ENCODE results near the gene FOXK1. TPM values are rescaled to one million over a fixed set of nuclear protein-coding genes. Genes with fewer than 3 reads are reported as not detected.
A peak's percentile ranks its signal among the peaks of the same experiment; 100 is the strongest.

FOXK1 gene
- total RNA-seq, 1 experiment from 2014 or later, result 50.8 TPM

GRCh38 chr7:4659551-4660286 is 22.4 kb upstream of the FOXK1 start:
- CTCF ChIA-PET, result interaction anchor here (1.8 kb wide), 1 partner anchor 19 kb away, joined by 4 read pairs; no protein-coding TSS in a partner anchor
- H3K9me3 Mint-ChIP-seq (ENCODE audit: unreplicated experiment), result peaks cover 16% of the 10 kb centered on the region
- no peaks in the 10 kb centered on the region for H3K27me3 Mint-ChIP-seq (ENCODE audit: insufficient read depth, unreplicated experiment)
- Histone ChIP-seq H3K4me3 (ENCODE audit: low read depth, low read length) (no peak overlapping the region), H3K4me1 (no peaks in the 10 kb centered on the region), H3K36me3 (ENCODE audit: control insufficient read depth, insufficient read depth, low read length) (no peaks in the 10 kb centered on the region), H3K9me3 (peaks cover 9% of the 10 kb centered on the region; the same call in 1 of the 2 replicates), H3K27me3 (replicated peaks; ENCODE audit: control insufficient read depth, insufficient read depth, low read length) (no peaks in the 10 kb centered on the region)
- POLR2A ChIA-PET, result no interaction called here
- no TSS peak for BruUV-seq (replicated peaks)
- H3K4me3 Mint-ChIP-seq (ENCODE audit: unreplicated experiment), result no peak overlapping the region
- intact Hi-C loops (cut with micrococcal nuclease; ENCODE audit: unreplicated experiment), result no loop called here
- no peak for TF ChIP-seq CTCF (IDR thresholded peaks at IDR 0.05; ENCODE audit: insufficient read depth in 1 of 2, low read depth in 1 of 2, low read length in 1 of 2, severe bottlenecking in 1 of 2, unreplicated experiment in 1 of 2)
- H3K27ac Mint-ChIP-seq (ENCODE audit: unreplicated experiment), result peak overlapping the region; percentile 3
- no peaks in the 10 kb centered on the region for H3K36me3 Mint-ChIP-seq (ENCODE audit: insufficient read depth, unreplicated experiment)
- DNase-seq, result peak in 1 of 2 experiments; percentile 28
- no peaks in the 10 kb centered on the region for H3K4me1 Mint-ChIP-seq (ENCODE audit: low read depth, unreplicated experiment)

GRCh38 chr7:4661871-4662270 is 20.2 kb upstream of the FOXK1 start:
- no TSS peak for BruUV-seq (replicated peaks)
- H3K4me1 ChIP-seq, result 0 out of 2 replicates have a peak, but pooled peaks cover 4% of the 10 kb centered on the region
- no peak overlapping the region for H3K4me3 Mint-ChIP-seq (ENCODE audit: unreplicated experiment)
- H3K36me3 Mint-ChIP-seq (ENCODE audit: insufficient read depth, unreplicated experiment), result no peaks in the 10 kb centered on the region
- no peak overlapping the region for H3K4me3 ChIP-seq (ENCODE audit: low read depth, low read length)
- H3K27me3 ChIP-seq (replicated peaks; ENCODE audit: control insufficient read depth, insufficient read depth, low read length), result no peaks in the 10 kb centered on the region
- no peak for DNase-seq
- H3K4me1 Mint-ChIP-seq (ENCODE audit: low read depth, unreplicated experiment), result no peaks in the 10 kb centered on the region
- no peak for TF ChIP-seq CTCF (IDR thresholded peaks at IDR 0.05; ENCODE audit: insufficient read depth in 1 of 2, low read depth in 1 of 2, low read length in 1 of 2, severe bottlenecking in 1 of 2, unreplicated experiment in 1 of 2)
- no peaks in the 10 kb centered on the region for H3K27me3 Mint-ChIP-seq (ENCODE audit: insufficient read depth, unreplicated experiment)
- POLR2A ChIA-PET, result no interaction called here
- H3K27ac Mint-ChIP-seq (ENCODE audit: unreplicated experiment), result no peak overlapping the region
- CTCF ChIA-PET, result no interaction called here
- H3K36me3 ChIP-seq (ENCODE audit: control insufficient read depth, insufficient read depth, low read length), result no peaks in the 10 kb centered on the region
- peaks cover 16% of the 10 kb centered on the region for H3K9me3 Mint-ChIP-seq (ENCODE audit: unreplicated experiment)
- intact Hi-C loops (cut with micrococcal nuclease; ENCODE audit: unreplicated experiment), result no loop called here
- peaks cover 9% of the 10 kb centered on the region; the same call in 1 of the 2 replicates for H3K9me3 ChIP-seq

GRCh38 chr7:4663239-4664018 is 18.7 kb upstream of the FOXK1 start:
- peaks cover 16% of the 10 kb centered on the region for H3K9me3 Mint-ChIP-seq (ENCODE audit: unreplicated experiment)
- H3K4me1 Mint-ChIP-seq (ENCODE audit: low read depth, unreplicated experiment), result no peaks in the 10 kb centered on the region
- Histone ChIP-seq H3K4me3 (ENCODE audit: low read depth, low read length) (no peak overlapping the region), H3K27me3 (replicated peaks; ENCODE audit: control insufficient read depth, insufficient read depth, low read length) (no peaks in the 10 kb centered on the region), H3K9me3 (peaks cover 9% of the 10 kb centered on the region; the same call in 1 of the 2 replicates), H3K36me3 (ENCODE audit: control insufficient read depth, insufficient read depth, low read length) (no peaks in the 10 kb centered on the region), H3K4me1 (0 out of 2 replicates have a peak, but pooled peaks cover 4% of the 10 kb centered on the region)
- no peak for TF ChIP-seq CTCF (IDR thresholded peaks at IDR 0.05; ENCODE audit: insufficient read depth in 1 of 2, low read depth in 1 of 2, low read length in 1 of 2, severe bottlenecking in 1 of 2, unreplicated experiment in 1 of 2)
- no peaks in the 10 kb centered on the region for H3K36me3 Mint-ChIP-seq (ENCODE audit: insufficient read depth, unreplicated experiment)
- H3K27me3 Mint-ChIP-seq (ENCODE audit: insufficient read depth, unreplicated experiment), result no peaks in the 10 kb centered on the region
- H3K27ac Mint-ChIP-seq (ENCODE audit: unreplicated experiment), result no peak overlapping the region
- ChIA-PET POLR2A (no interaction called here), CTCF (no interaction called here)
- no peak overlapping the region for H3K4me3 Mint-ChIP-seq (ENCODE audit: unreplicated experiment)
- no peak for DNase-seq
- BruUV-seq (replicated peaks), result no TSS peak
- intact Hi-C loops (cut with micrococcal nuclease; ENCODE audit: unreplicated experiment), result no loop called here

All from Caco-2 (cell line).